Measurements from ENCODE around the gene POGK.
"Not testable (repeated sequence)": the region's sequence is repeated elsewhere in the genome, so short reads cannot be mapped to it uniquely, and the experiment has no call there.

POGK gene

GRCh38 chr1:166838766-166839599 lies at the start of gene POGK:
POGK (plus strand) TSS chr1:166839475; CDS start chr1:166840957, 1,482 bp downstream.
- DNase-seq (ENCODE audit: low read depth in 2 of 2): peak; percentile 57

GRCh38 chr1:166796620-166797236 lies 42.5 kb upstream of the POGK start:
- DNase-seq (ENCODE audit: low read depth in 2 of 2): no peak

- no peak for DNase-seq (ENCODE audit: low read depth in 2 of 2)
Observed at GRCh38 chr1:166808952-166809351, 30.3 kb upstream of the POGK start.

- no peak for DNase-seq (ENCODE audit: low read depth in 2 of 2)
Observed at GRCh38 chr1:166811691-166812090, 27.6 kb upstream of the POGK start.

GRCh38 chr1:166813508-166814223 lies 25.6 kb upstream of the POGK start:
- no peak for DNase-seq (ENCODE audit: low read depth in 2 of 2)

- DNase-seq (ENCODE audit: low read depth in 2 of 2): no peak
Observed at GRCh38 chr1:166814611-166815010, 24.7 kb upstream of the POGK start.

GRCh38 chr1:166819974-166820373 lies 19.3 kb upstream of the POGK start:
- DNase-seq (ENCODE audit: low read depth in 2 of 2): no peak

GRCh38 chr1:166822385-166822784 lies 16.9 kb upstream of the POGK start:
- no peak for DNase-seq (ENCODE audit: low read depth in 2 of 2)

- no peak for DNase-seq (ENCODE audit: low read depth in 2 of 2)
Observed at GRCh38 chr1:166827426-166827825, 11.8 kb upstream of the POGK start.

- not testable (repeated sequence) for DNase-seq (ENCODE audit: low read depth in 2 of 2)
Observed at GRCh38 chr1:166829762-166830161, 9.5 kb upstream of the POGK start.

- no peak for DNase-seq (ENCODE audit: low read depth in 2 of 2)
Observed at GRCh38 chr1:166836733-166837132, 2.5 kb upstream of the POGK start.

GRCh38 chr1:166839600-166840308 lies 479 bp downstream of the POGK start:
- peak; percentile 19 to 27 for DNase-seq (ENCODE audit: low read depth in 2 of 2)

- DNase-seq (ENCODE audit: low read depth in 2 of 2): no peak
Observed at GRCh38 chr1:166840309-166841274, 1.3 kb downstream of the POGK start.

GRCh38 chr1:166843322-166843721 lies 4.0 kb downstream of the POGK start:
- no peak for DNase-seq (ENCODE audit: low read depth in 2 of 2)

- no peak for DNase-seq (ENCODE audit: low read depth in 2 of 2)
Observed at GRCh38 chr1:166843769-166844596, 4.7 kb downstream of the POGK start.

GRCh38 chr1:166844791-166845190 lies 5.5 kb downstream of the POGK start:
- DNase-seq (ENCODE audit: low read depth in 2 of 2): no peak

GRCh38 chr1:166848193-166848592 lies 8.9 kb downstream of the POGK start:
- no peak for DNase-seq (ENCODE audit: low read depth in 2 of 2)

- DNase-seq (ENCODE audit: low read depth in 2 of 2): no peak
Observed at GRCh38 chr1:166849135-166849534, 9.9 kb downstream of the POGK start.

GRCh38 chr1:166852918-166853317 lies 13.6 kb downstream of the POGK start:
- no peak for DNase-seq (ENCODE audit: low read depth in 2 of 2)

GRCh38 chr1:166855558-166855957 lies 16.3 kb downstream of the POGK start:
- no peak for DNase-seq (ENCODE audit: low read depth in 2 of 2)

Measured in stimulated activated CD4-positive, alpha-beta T cell treated with anti-CD3 and anti-CD28 coated beads, Interleukin-1b, Interleukin-23, amount 100 ng/mL, for 1 hour (primary cell).